Measurements from ENCODE around the gene ARID4A.

Gene ARID4A

DNA sequence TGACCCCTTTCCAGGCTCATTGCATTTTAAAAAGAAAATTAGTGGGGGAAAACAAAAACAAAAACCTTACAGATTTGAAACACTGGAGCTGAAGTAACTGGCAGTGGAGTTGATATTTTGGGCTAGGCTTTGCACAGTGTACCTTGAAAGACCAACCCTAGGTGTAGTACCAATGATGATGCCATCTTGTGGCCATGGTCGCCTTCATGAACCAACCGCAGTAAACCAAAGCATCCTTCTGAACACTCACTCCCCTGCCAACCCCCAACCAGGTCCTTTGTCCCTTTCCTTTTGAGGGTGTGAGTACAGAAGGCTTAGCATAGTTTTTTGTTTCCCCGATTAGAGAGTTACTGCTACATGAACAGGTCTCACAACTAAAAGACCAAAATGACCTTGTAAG, 103.2 kb downstream of the ARID4A start:
- Histone ChIP-seq H3K4ac (ENCODE audit: low read depth in 1 of 2, low read length in 2 of 2) (no peak overlapping the region), H3K27ac (ENCODE audit: low read length, poor library complexity, severe bottlenecking) (no peak overlapping the region), H3K36me3 (ENCODE audit: control insufficient read depth in 1 of 2, insufficient read depth in 2 of 2, low read depth in 1 of 2, low read length in 2 of 2) (no peaks in the 10 kb centered on the region), H2AFZ (ENCODE audit: low read depth, low read length) (no peak overlapping the region), H2BK15ac (ENCODE audit: low read depth, poor library complexity, severe bottlenecking) (no peak overlapping the region), H2BK12ac (ENCODE audit: low read length in 2 of 2) (no peak overlapping the region), H3K9me3 (ENCODE audit: control insufficient read depth, low read length) (no peaks in the 10 kb centered on the region), H3K4me2 (ENCODE audit: low read length, poor library complexity, severe bottlenecking) (no peak overlapping the region), H3K9ac (ENCODE audit: low read length) (no peak overlapping the region), H3K4me1 (ENCODE audit: control insufficient read depth, insufficient read depth, low read depth, low read length) (peaks cover 2% of the 10 kb centered on the region), H3K4me3 (ENCODE audit: insufficient read depth in 1 of 2, low read depth in 1 of 2, low read length in 2 of 2) (no peak overlapping the region), H3K14ac (ENCODE audit: low read length in 2 of 2) (no peak overlapping the region), H4K8ac (ENCODE audit: low read length) (no peak overlapping the region), H2BK5ac (ENCODE audit: low read depth, low read length, poor library complexity, severe bottlenecking) (no peak overlapping the region), H3K27me3 (ENCODE audit: control insufficient read depth in 1 of 2, insufficient read depth in 1 of 2, low read length in 2 of 2) (no peaks in the 10 kb centered on the region), H3K18ac (ENCODE audit: low read depth in 1 of 2, low read length in 2 of 2) (no peak overlapping the region), H3K79me1 (replicated peaks; ENCODE audit: low read length, poor library complexity, severe bottlenecking) (no peaks in the 10 kb centered on the region), H2AK5ac (ENCODE audit: low read length, severe bottlenecking) (no peak overlapping the region), H2BK120ac (ENCODE audit: low read depth, low read length) (no peak overlapping the region), H3K23ac (ENCODE audit: low read length in 2 of 2) (no peak overlapping the region), H4K91ac (ENCODE audit: low read length) (no peak overlapping the region)
- no peak for DNase-seq
- 60% methylated on average over 1 of the region's 3 CpGs for WGBS

DNA sequence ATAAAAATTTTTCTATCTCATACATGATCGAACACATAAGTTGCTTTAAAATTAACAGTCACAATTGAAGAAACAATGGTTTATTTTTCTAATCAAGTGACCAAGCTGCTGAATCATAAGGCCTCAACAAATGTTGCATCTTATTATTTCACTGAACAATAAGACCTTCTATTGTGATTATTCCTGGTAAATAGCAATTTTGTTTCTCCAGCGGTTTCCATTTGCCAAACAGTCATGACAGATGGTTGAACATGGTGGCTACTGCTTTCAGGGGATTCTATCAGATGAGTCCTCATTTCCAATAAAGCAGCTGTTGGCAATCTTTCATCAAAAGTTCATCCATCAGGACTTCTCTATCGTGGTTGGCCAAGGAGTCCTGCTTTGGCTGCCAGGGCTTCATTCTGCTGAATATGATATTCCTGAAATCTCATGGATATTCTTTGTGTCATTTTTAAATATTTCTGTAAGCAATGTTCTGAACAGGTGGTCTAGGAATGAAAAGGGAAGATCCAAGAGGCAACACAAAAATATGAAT, 110.4 kb downstream of the ARID4A start:
- H3K9ac ChIP-seq (ENCODE audit: low read length) = no peak overlapping the region

DNA sequence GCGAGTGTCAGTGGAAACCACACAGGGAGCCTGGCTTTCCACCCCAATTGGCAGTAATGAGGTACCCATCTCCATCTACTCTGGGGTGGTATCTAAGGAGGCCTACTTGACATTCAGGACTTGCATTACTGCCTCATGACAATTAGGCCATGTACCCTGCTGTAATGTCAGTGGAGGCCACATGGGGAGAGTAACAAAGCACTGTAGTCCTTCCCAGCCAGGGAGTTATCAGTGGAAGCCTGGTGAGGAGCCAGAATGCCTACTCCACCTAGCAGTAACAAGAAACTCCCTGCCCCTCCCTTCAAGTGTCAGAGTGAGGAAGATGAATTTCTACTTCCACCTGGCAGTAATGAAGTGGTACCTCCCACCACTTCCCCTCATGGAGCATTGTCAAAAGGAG, 116.5 kb downstream of the ARID4A start:
- Histone ChIP-seq H3K4me3 (ENCODE audit: insufficient read depth in 1 of 2, low read depth in 1 of 2, low read length in 2 of 2) (no peak overlapping the region), H3K9me3 (ENCODE audit: control insufficient read depth, low read length) (peaks cover 10% of the 10 kb centered on the region), H2BK12ac (ENCODE audit: low read length in 2 of 2) (no peak overlapping the region), H3K4me2 (ENCODE audit: low read length, poor library complexity, severe bottlenecking) (no peak overlapping the region), H3K79me1 (replicated peaks; ENCODE audit: low read length, poor library complexity, severe bottlenecking) (peaks cover 14% of the 10 kb centered on the region), H2AFZ (ENCODE audit: low read depth, low read length) (no peak overlapping the region), H2BK120ac (ENCODE audit: low read depth, low read length) (no peak overlapping the region), H3K27me3 (ENCODE audit: control insufficient read depth in 1 of 2, insufficient read depth in 1 of 2, low read length in 2 of 2) (no peaks in the 10 kb centered on the region), H3K27ac (ENCODE audit: low read length, poor library complexity, severe bottlenecking) (no peak overlapping the region), H3K23ac (ENCODE audit: low read length in 2 of 2) (no peak overlapping the region), H2BK15ac (ENCODE audit: low read depth, poor library complexity, severe bottlenecking) (no peak overlapping the region), H3K18ac (ENCODE audit: low read depth in 1 of 2, low read length in 2 of 2) (no peak overlapping the region), H3K36me3 (ENCODE audit: control insufficient read depth in 1 of 2, insufficient read depth in 2 of 2, low read depth in 1 of 2, low read length in 2 of 2) (peaks cover 32 to 80% of the 10 kb centered on the region in 2 experiments), H2AK5ac (ENCODE audit: low read length, severe bottlenecking) (no peak overlapping the region), H3K4ac (ENCODE audit: low read depth in 1 of 2, low read length in 2 of 2) (no peak overlapping the region), H4K91ac (ENCODE audit: low read length) (no peak overlapping the region), H3K4me1 (ENCODE audit: control insufficient read depth, insufficient read depth, low read depth, low read length) (no peaks in the 10 kb centered on the region), H2BK5ac (ENCODE audit: low read depth, low read length, poor library complexity, severe bottlenecking) (no peak overlapping the region), H3K14ac (ENCODE audit: low read length in 2 of 2) (no peak overlapping the region), H3K9ac (ENCODE audit: low read length) (no peak overlapping the region), H4K8ac (ENCODE audit: low read length) (no peak overlapping the region)
- WGBS = 100% methylated on average over 1 of the region's 1 CpG
- no peak for DNase-seq

More for the DNA sequence above, 110.4 kb downstream of the ARID4A start:
- peaks cover 2% of the 10 kb centered on the region for H3K79me1 ChIP-seq (replicated peaks; ENCODE audit: low read length, poor library complexity, severe bottlenecking)
- no peaks in the 10 kb centered on the region for H3K27me3 ChIP-seq (ENCODE audit: control insufficient read depth in 1 of 2, insufficient read depth in 1 of 2, low read length in 2 of 2)
- no peak overlapping the region for H3K14ac ChIP-seq (ENCODE audit: low read length in 2 of 2)
- 100% methylated on average over 2 of the region's 3 CpGs for WGBS
- H2AFZ ChIP-seq (ENCODE audit: low read depth, low read length) = no peak overlapping the region
- no peak overlapping the region for H2BK15ac ChIP-seq (ENCODE audit: low read depth, poor library complexity, severe bottlenecking)
- H2BK12ac ChIP-seq (ENCODE audit: low read length in 2 of 2) = no peak overlapping the region
- no peak overlapping the region for H2AK5ac ChIP-seq (ENCODE audit: low read length, severe bottlenecking)
- H3K4me2 ChIP-seq (ENCODE audit: low read length, poor library complexity, severe bottlenecking) = no peak overlapping the region
- H3K4me3 ChIP-seq (ENCODE audit: insufficient read depth in 1 of 2, low read depth in 1 of 2, low read length in 2 of 2) = no peak overlapping the region
- DNase-seq = no peak
- no peak overlapping the region for H4K8ac ChIP-seq (ENCODE audit: low read length)
- no peak overlapping the region for H3K18ac ChIP-seq (ENCODE audit: low read depth in 1 of 2, low read length in 2 of 2)
- no peak overlapping the region for H3K4ac ChIP-seq (ENCODE audit: low read depth in 1 of 2, low read length in 2 of 2)
- no peak overlapping the region for H3K23ac ChIP-seq (ENCODE audit: low read length in 2 of 2)
- peaks cover 18 to 50% of the 10 kb centered on the region in 2 experiments for H3K36me3 ChIP-seq (ENCODE audit: control insufficient read depth in 1 of 2, insufficient read depth in 2 of 2, low read depth in 1 of 2, low read length in 2 of 2)
- no peaks in the 10 kb centered on the region for H3K9me3 ChIP-seq (ENCODE audit: control insufficient read depth, low read length)
- no peaks in the 10 kb centered on the region for H3K4me1 ChIP-seq (ENCODE audit: control insufficient read depth, insufficient read depth, low read depth, low read length)
- H2BK5ac ChIP-seq (ENCODE audit: low read depth, low read length, poor library complexity, severe bottlenecking) = no peak overlapping the region
- no peak overlapping the region for H4K91ac ChIP-seq (ENCODE audit: low read length)
- no peak overlapping the region for H3K27ac ChIP-seq (ENCODE audit: low read length, poor library complexity, severe bottlenecking)
- H2BK120ac ChIP-seq (ENCODE audit: low read depth, low read length) = no peak overlapping the region

DNA sequence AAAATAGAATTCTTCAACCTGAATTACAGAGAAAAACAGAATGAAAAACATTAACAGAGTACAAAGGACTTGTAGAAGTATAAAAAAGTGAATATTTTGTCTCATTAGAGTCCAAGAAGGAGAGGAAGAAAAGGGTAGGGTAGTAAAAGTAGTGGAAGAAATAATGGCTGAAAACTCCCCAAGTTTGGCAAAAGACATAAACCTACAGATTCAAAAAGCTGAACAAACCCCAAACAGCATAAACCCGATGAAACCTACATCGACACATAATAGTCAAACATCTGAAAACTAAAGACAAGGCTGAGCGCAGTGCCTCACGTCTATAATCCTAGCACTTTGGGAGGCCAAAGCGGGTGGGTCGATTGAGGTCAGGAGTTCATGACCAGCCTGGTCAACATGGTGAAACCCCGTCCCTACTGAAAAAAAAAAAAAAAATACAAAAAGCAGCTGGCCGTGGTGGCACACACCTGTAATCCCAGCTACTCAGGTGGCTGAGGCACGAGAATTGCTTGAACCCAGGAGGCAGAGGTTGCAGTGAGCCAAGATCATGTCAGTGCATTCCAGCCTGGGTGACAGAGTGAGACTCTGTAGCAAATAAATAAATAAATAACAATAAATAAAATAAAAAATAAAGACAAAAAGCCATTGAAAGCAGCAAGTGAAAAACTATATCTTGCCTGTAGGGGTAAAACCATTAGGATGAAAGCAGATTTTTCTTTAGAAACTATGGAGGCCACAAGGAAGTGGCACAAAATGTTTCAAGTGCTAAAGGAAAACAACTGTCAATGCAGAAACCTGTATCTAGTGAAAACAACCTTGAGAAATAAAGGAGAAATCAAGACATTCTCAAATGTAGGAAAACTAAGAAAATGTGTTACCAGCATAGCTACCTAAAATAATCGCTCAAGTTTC, 117.5 kb downstream of the ARID4A start:
- Histone ChIP-seq H4K8ac (ENCODE audit: low read length) (no peak overlapping the region), H3K4ac (ENCODE audit: low read depth in 1 of 2, low read length in 2 of 2) (no peak overlapping the region), H3K23ac (ENCODE audit: low read length in 2 of 2) (no peak overlapping the region), H2AK5ac (ENCODE audit: low read length, severe bottlenecking) (no peak overlapping the region), H3K9me3 (ENCODE audit: control insufficient read depth, low read length) (peaks cover 10% of the 10 kb centered on the region), H4K91ac (ENCODE audit: low read length) (no peak overlapping the region), H3K4me1 (ENCODE audit: control insufficient read depth, insufficient read depth, low read depth, low read length) (no peaks in the 10 kb centered on the region), H3K27me3 (ENCODE audit: control insufficient read depth in 1 of 2, insufficient read depth in 1 of 2, low read length in 2 of 2) (no peaks in the 10 kb centered on the region), H3K4me2 (ENCODE audit: low read length, poor library complexity, severe bottlenecking) (no peak overlapping the region), H3K79me1 (replicated peaks; ENCODE audit: low read length, poor library complexity, severe bottlenecking) (peaks cover 15% of the 10 kb centered on the region), H3K9ac (ENCODE audit: low read length) (no peak overlapping the region), H2BK5ac (ENCODE audit: low read depth, low read length, poor library complexity, severe bottlenecking) (no peak overlapping the region), H2BK15ac (ENCODE audit: low read depth, poor library complexity, severe bottlenecking) (no peak overlapping the region), H2AFZ (ENCODE audit: low read depth, low read length) (no peak overlapping the region), H3K14ac (ENCODE audit: low read length in 2 of 2) (no peak overlapping the region), H3K18ac (ENCODE audit: low read depth in 1 of 2, low read length in 2 of 2) (no peak overlapping the region), H2BK120ac (ENCODE audit: low read depth, low read length) (no peak overlapping the region), H3K27ac (ENCODE audit: low read length, poor library complexity, severe bottlenecking) (no peak overlapping the region), H2BK12ac (ENCODE audit: low read length in 2 of 2) (no peak overlapping the region), H3K36me3 (ENCODE audit: control insufficient read depth in 1 of 2, insufficient read depth in 2 of 2, low read depth in 1 of 2, low read length in 2 of 2) (peaks cover 28 to 76% of the 10 kb centered on the region in 2 experiments), H3K4me3 (ENCODE audit: insufficient read depth in 1 of 2, low read depth in 1 of 2, low read length in 2 of 2) (no peak overlapping the region)
- no peak for DNase-seq
- 98% methylated on average over 9 of the region's 10 CpGs for WGBS
